Spleen (tissue), 11 donors: Measurements from ENCODE around the gene PRIMPOL. TPM values are rescaled to one million over a fixed set of nuclear protein-coding genes. Genes with fewer than 3 reads are reported as not detected.

Experiments used
- DNase-seq: peaks from one replicate; pipeline ENCODE4 v3.0.0-alpha.2; 2020
- H3K27ac ChIP-seq, 8 donors: fragments of 200-600 bp; sonication (generic) in 7 of 8; 1 replicate in 4 of 8; 2 replicates in 4 of 8; pipeline versions ENCODE4 v1.5.0 to v1.8.0; 2016 to 2021; ENCODE audit warnings: inconsistent platforms in 4 of 8, mild to moderate bottlenecking in 4 of 8, moderate library complexity in 1 of 8
- H3K27me3 ChIP-seq, 7 donors: fragments of 200-600 bp; sonication (generic) in 6 of 7; replicated peaks in 1 of 7; 1 replicate in 4 of 7; 2 replicates in 3 of 7; pipeline versions ENCODE4 v1.5.0 to v1.8.0; 2016 to 2021; ENCODE audit warnings: inconsistent platforms in 3 of 7, mild to moderate bottlenecking in 1 of 7
- H3K36me3 ChIP-seq, 6 donors: fragments of 200-600 bp; sonication (generic) in 5 of 6; 1 replicate in 4 of 6; 2 replicates in 2 of 6; pipeline versions ENCODE4 v1.5.0 to v1.8.0; 2016 to 2021; ENCODE audit warnings: inconsistent platforms in 2 of 6
- H3K4me1 ChIP-seq, 6 donors: fragments of 200-600 bp; sonication (generic) in 5 of 6; 1 replicate in 3 of 6; 2 replicates in 3 of 6; pipeline versions ENCODE4 v1.5.0 to v1.8.0; 2016 to 2021; ENCODE audit warnings: inconsistent platforms in 3 of 6
- H3K4me3 ChIP-seq, 8 donors: fragments of 200-600 bp; sonication (generic) in 7 of 8; 1 replicate in 4 of 8; 2 replicates in 4 of 8; pipeline versions ENCODE4 v1.5.0 to v1.8.0; 2016 to 2021; ENCODE audit warnings: inconsistent platforms in 4 of 8, mild to moderate bottlenecking in 4 of 8, moderate library complexity in 2 of 8
- H3K9me3 ChIP-seq, 8 donors: fragments of 200-600 bp; sonication (generic) in 7 of 8; 1 replicate in 4 of 8; 2 replicates in 4 of 8; pipeline versions ENCODE4 v1.5.0 to v1.8.0; 2016 to 2021; ENCODE audit warnings: inconsistent platforms in 4 of 8
- POLR2A ChIP-seq, 3 donors: fragments of 450-650 bp; IDR thresholded peaks; one replicate each; pipeline ENCODE4 v1.5.1; 2017; ENCODE audit warnings: antibody characterized with exemption in 3 of 3, mild to moderate bottlenecking in 1 of 3
- POLR2AphosphoS5 ChIP-seq, 3 donors: sonication (generic); formaldehyde crosslinking; IDR thresholded peaks; one replicate each; pipeline ENCODE4 v1.5.1; 2017; ENCODE audit warnings: antibody characterized with exemption in 3 of 3
- WGBS, 5 donors: extraction: QIAGEN DNeasy Blood & Tissue Kit in 3 of 5; methylation state at CpG; one replicate each; pipeline versions ENCODE4 v1.1.5 to v1.1.7; 2013 to 2018; 5-methylcytosine and 5-hydroxymethylcytosine counted together
- intact Hi-C: fragments of 100-400 bp; cut with DNase I; formaldehyde crosslinking; loops from one replicate; pipeline ENCODE4 v1.15.0; 2023; ENCODE audit warnings: low total_unique reads
- polyA plus RNA-seq, 3 donors: library from polyadenylated mRNA; stranded (reverse); fragments of 200-250 nt; gene quantifications; one replicate each; pipeline ENCODE4 v1.2.1, GENCODE V29; 2013
- total RNA-seq, 7 donors: library from RNA; depleted of rRNA in 3 of 7; stranded (reverse); fragments of >200 nt in 3 of 7; fragmentation: NEBNext Ultra II Directional in 4 of 7; extraction: Animal tissue kit (Norgen Biotek cat#: 25700) in 4 of 7; gene quantifications; one replicate each; pipeline versions ENCODE4 v1.1.0 to v1.2.1, GENCODE V29; 2016 to 2021
- TF ChIP-seq, protein P1 (sequence below), 11 experiments: fragments of 200-600 bp in 7 of 11; fragments of 450-650 bp in 4 of 11; sonication (generic) in 4 of 11; IDR thresholded peaks in 8 of 11; conservative IDR thresholded peaks in 3 of 11; 1 replicate in 7 of 11; 2 replicates in 4 of 11; pipeline versions ENCODE4 v1.4.0 to v1.8.0; 2016 to 2021; ENCODE audit warnings: antibody characterized with exemption in 11 of 11, inconsistent platforms in 4 of 11, mild to moderate bottlenecking in 1 of 11
- donor health status: healthy with polysubstance abuse.
- donor health status: DM: no; HTN: no; CAD: no; lungs with moderate emphysema.
- donor health status: DM: no; HTN: no; CAD: no.
- donor health status: Bipolar disorder and iron deficiency.
- donor health status: healthy.
- donor health status: DM: no; HTN: no; CAD: no.
- donor health status: DM: yes; HTN: yes; CAD: no.

The PRIMPOL gene
- total and polyA plus RNA-seq, 10 donors, result 17.0 to 46.7 (median 25.8) TPM

DNA sequence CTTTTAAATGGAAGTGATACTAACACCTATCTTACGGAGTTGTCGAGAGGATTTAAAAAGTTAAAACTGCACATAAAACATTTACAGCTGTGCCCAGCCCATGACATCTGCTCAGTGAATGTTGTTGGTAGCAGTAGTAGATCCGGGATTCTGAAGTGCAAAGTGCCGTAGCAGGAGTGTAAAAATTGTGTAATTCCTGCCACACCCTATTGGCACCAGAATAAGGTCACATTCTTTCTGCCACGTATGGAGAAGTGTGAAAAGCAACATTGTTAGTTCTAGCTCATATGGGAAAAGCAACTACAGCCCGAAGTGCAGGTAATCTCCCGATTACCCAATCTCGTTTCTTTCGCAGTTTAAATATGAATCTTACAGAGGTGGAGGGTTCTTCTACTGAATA, 31.2 kb downstream of the PRIMPOL start:
- WGBS, 5 donors, result 67 to 75% (median 70%) methylated on average over 9 of the region's 9 CpGs
- H3K27me3 ChIP-seq, result no peaks in the 10 kb centered on the region
- no peak overlapping the region for H3K27ac ChIP-seq
- intact Hi-C loops, result no loop called here
- peaks cover 0 to 28% (median 0%) of the 10 kb centered on the region in 6 donors for H3K4me1 ChIP-seq
- peaks cover 0 to 18% (median 0%) of the 10 kb centered on the region in 6 donors for H3K36me3 ChIP-seq
- TF ChIP-seq POLR2A (IDR thresholded peaks at IDR 0.05) (no peak), POLR2AphosphoS5 (IDR thresholded peaks at IDR 0.05) (no peak)
- TF ChIP-seq, protein P1, sequence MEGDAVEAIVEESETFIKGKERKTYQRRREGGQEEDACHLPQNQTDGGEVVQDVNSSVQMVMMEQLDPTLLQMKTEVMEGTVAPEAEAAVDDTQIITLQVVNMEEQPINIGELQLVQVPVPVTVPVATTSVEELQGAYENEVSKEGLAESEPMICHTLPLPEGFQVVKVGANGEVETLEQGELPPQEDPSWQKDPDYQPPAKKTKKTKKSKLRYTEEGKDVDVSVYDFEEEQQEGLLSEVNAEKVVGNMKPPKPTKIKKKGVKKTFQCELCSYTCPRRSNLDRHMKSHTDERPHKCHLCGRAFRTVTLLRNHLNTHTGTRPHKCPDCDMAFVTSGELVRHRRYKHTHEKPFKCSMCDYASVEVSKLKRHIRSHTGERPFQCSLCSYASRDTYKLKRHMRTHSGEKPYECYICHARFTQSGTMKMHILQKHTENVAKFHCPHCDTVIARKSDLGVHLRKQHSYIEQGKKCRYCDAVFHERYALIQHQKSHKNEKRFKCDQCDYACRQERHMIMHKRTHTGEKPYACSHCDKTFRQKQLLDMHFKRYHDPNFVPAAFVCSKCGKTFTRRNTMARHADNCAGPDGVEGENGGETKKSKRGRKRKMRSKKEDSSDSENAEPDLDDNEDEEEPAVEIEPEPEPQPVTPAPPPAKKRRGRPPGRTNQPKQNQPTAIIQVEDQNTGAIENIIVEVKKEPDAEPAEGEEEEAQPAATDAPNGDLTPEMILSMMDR (IDR thresholded peaks at IDR 0.05 in 8 of 11, conservative IDR thresholded peaks at IDR 0.05 in 3 of 11), result no peak
- no peak overlapping the region for H3K4me3 ChIP-seq
- no peak for DNase-seq
- H3K9me3 ChIP-seq, result no peaks in the 10 kb centered on the region

DNA sequence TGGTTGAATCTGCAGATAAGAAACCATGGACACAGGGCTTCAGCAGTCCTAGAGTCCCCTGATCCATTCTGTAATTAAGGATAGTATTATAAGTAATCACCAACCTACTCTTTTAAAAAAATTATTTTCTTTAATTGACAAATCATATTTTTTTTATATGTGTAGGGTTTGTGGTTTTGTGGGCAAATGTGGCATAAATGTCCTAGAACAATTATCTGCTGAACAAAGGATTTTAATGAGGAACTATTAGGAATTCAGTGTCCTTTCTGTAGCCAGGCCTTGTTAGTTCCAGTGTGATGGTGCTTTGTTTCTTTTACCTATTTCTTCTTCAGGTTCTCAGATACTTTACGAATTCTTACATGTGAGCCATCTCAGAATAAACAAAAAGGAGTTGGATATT, 32.4 kb downstream of the PRIMPOL start:
- H3K27ac ChIP-seq, result no peak overlapping the region
- intact Hi-C loops, result no loop called here
- TF ChIP-seq, protein P1 (IDR thresholded peaks at IDR 0.05 in 8 of 11, conservative IDR thresholded peaks at IDR 0.05 in 3 of 11), result no peak
- TF ChIP-seq POLR2AphosphoS5 (IDR thresholded peaks at IDR 0.05) (no peak), POLR2A (IDR thresholded peaks at IDR 0.05) (no peak)
- no peak for DNase-seq
- no peaks in the 10 kb centered on the region for H3K9me3 ChIP-seq
- 86 to 98% (median 95%) methylated on average over 1 of the region's 1 CpG for WGBS, 5 donors
- no peaks in the 10 kb centered on the region for H3K27me3 ChIP-seq
- H3K4me1 ChIP-seq, result peaks cover 0 to 28% (median 0%) of the 10 kb centered on the region in 6 donors
- peaks cover 0 to 30% (median 0%) of the 10 kb centered on the region in 6 donors for H3K36me3 ChIP-seq
- no peak overlapping the region for H3K4me3 ChIP-seq

DNA sequence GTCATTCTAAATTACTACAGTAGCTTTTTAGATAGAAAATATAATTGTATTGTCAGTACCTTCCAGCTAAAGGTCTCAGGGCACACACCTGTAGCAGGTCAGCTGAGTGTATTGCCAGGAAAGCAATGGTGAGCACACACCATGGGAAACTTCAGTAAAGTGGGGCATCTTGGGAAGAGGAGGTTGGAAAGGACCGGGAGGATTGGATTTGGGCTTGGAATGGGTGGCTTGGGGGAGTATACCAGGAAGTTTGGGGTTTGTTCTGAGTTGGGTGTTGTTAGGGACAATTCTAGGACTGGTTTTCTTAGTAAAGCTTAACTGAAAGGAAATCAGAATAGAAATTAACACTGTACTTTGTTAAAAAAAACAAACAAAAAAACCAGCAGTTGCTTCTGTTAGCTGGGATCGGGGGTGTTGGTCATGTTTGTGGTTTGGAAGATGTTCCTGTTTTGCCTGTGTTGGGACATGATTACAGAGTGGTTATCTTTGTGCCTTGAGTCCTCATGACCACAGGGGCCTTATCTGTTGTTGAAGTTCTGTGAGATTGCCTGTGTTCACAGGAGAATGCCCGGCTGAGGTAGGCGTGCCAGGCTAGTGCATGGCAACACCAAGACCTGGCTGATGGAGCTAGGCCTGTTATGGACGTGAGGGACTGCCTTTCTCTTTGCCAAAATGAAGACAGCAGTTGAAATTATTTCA, 35.1 kb downstream of the PRIMPOL start:
- Histone ChIP-seq H3K36me3 (peaks cover 0 to 51% (median 0%) of the 10 kb centered on the region in 6 donors), H3K27ac (peak overlapping the region in 4 of 8 donors; percentile 26 to 73 (median 62)), H3K9me3 (no peaks in the 10 kb centered on the region), H3K27me3 (no peaks in the 10 kb centered on the region), H3K4me1 (peaks cover 0 to 28% (median 0%) of the 10 kb centered on the region in 6 donors), H3K4me3 (peak overlapping the region in 1 of 8 donors; percentile 21)
- 30 to 56% (median 46%) methylated on average over 5 of the region's 5 CpGs for WGBS, 5 donors
- no peak for DNase-seq
- intact Hi-C loops, result no loop called here
- TF ChIP-seq, protein P1 (IDR thresholded peaks at IDR 0.05 in 8 of 11, conservative IDR thresholded peaks at IDR 0.05 in 3 of 11), result no peak
- TF ChIP-seq POLR2AphosphoS5 (IDR thresholded peaks at IDR 0.05) (no peak), POLR2A (IDR thresholded peaks at IDR 0.05) (no peak)

DNA sequence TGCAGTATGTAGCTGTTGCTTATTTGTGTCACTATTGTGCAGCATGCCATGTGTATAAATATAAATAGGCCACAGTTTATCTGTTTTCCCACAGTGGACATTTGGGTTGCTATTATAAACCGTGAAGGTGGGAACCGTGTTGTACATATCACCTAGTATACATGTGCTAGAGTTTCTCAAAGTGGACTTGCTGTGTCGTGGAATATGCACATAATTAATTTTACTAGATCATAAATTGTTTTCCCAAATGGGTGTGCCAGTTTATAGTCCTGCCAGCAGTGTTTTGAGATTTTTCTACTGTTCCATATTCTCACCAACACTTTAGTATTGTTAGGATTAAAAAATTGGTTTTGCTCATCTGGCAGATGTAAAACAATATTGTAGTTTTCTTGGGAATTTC, 38.5 kb downstream of the PRIMPOL start:
- Histone ChIP-seq H3K27ac (no peak overlapping the region), H3K4me1 (peaks cover 0 to 12% (median 0%) of the 10 kb centered on the region in 6 donors), H3K4me3 (no peak overlapping the region), H3K27me3 (no peaks in the 10 kb centered on the region), H3K9me3 (no peaks in the 10 kb centered on the region), H3K36me3 (peaks cover 0 to 60% (median 3%) of the 10 kb centered on the region in 6 donors)
- WGBS, 5 donors, result 60 to 64% (median 62%) methylated on average over 3 of the region's 3 CpGs
- TF ChIP-seq, protein P1 (IDR thresholded peaks at IDR 0.05 in 8 of 11, conservative IDR thresholded peaks at IDR 0.05 in 3 of 11), result no peak
- TF ChIP-seq POLR2AphosphoS5 (IDR thresholded peaks at IDR 0.05), result no peak
- DNase-seq, result no peak
- intact Hi-C loops, result no loop called here
